HPDE6-E6E7 (cell line): ENCODE measurements around the gene CAV2.

Source experiments
- DNase-seq: peaks from one replicate; pipeline ENCODE4 v3.0.0; 2011; ENCODE audit warnings: missing footprints; ENCODE audit errors: extremely low spot score

CAV2 gene

DNA sequence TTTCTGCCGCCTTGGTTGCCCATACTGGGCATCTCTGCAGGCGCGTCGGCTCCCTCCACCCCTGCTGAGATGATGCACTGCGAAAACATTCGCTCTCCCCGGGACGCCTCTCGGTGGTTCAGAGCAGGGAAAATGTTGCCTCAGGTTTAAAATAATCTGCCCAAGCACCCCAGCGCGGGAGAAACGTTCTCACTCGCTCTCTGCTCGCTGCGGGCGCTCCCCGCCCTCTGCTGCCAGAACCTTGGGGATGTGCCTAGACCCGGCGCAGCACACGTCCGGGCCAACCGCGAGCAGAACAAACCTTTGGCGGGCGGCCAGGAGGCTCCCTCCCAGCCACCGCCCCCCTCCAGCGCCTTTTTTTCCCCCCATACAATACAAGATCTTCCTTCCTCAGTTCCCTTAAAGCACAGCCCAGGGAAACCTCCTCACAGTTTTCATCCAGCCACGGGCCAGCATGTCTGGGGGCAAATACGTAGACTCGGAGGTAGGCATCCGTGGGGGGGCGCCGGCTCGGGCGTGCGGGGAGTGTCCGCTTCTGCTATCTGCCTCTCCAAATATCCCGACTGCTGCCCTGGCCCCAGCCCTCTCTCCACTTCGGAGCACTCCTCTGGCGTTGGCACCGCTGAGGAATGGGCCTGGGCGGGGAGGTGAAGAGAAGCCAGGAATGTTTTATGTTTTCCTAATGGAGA is 25.2 kb downstream of the CAV2 start, which contains the start of gene CAV1:
Gene CAV1 (plus strand): TSS at position 428 of the 689 bp plus-strand sequence. CDS start 27 bp downstream, at position 455.
- DNase-seq: peak; percentile 81

DNA sequence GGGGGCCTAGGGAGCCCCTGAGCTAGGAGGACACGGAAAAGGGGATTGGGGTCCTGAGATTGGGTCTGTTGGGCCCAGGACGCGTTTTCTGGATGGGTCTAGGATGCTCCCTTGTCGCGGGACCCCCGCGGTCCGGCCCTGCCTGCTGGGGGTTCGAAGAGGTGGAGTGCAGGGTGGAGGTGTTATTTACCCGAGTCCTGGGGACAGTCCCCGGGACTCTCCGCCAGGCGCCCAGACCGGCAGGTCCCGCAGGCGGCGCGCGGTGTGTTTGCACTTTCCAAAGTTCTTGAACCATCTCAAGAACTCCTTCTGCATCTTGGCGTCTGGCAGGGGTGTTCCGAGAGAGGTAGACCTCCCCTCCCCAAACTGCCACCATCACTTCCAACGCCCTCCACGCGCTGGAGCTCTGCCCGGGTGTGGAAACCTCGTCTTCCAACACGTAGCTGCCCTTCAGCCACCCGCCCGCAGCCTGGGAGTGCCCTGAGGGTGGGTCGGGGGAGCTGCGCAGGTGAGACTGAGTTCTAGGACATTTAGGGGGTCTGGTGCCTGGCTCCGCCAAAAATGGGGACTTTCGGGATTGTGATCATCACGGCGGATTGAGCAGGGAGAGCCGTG is 25.9 kb downstream of the CAV2 start:
- DNase-seq: no peak

DNA sequence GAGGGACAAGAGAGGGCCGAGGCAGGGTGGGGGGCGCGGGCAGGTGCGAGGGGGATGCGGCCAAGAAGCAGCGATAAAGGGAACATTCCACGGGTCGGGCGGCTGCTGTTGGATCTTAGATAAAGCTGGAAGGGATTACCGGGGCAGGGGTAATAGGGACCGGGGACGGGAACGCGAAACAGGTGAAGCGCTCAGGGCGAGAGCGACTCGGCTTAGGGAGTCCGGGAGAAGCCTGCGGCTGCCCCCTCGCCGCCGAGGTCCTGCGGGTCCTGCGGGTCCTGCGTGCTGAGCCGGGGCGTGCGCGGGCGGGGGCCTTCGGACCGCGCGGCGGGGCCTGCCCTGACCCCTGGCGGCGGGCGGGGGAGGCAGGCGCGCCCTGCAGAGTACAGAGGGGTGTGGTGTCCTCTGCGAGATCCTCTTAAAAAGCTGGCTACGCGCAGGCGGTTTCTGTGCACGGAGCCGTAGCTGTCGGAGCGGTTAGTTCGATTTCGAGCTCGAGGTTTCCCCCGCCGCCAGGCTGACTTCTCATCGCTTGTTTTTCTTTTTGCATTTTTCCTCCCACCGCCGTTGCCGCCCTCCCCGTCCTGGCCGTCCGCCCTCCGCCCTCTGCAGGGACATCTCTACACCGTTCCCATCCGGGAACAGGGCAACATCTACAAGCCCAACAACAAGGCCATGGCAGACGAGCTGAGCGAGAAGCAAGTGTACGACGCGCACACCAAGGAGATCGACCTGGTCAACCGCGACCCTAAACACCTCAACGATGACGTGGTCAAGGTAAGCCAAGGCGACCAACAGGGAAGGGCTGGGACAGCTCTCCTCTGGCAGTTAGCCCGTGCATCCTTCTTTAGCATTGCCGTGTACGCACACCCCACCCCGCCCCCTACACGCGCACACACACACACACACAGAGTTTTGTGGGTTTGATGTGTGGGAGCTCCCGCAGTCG is 26.6 kb downstream of the CAV2 start:
- DNase-seq: no peak

DNA sequence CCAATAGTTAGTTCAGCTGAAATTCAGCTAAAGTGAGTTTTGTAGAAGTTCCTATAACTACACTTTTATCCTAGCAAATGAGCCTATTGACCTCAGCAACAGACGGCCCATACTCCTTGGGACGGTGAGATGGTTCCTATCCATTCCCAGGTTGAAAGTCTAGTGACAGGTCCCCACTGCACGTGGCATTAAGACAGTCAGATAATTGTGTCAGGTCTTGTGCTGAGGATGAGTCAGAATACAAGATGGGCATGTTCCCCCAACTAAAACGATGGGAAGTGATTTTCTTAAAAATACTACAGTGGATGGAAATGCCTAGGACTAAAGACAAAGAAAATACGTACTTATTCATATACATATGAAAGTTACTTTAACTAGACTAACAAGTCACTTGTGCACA is 27.4 kb downstream of the CAV2 start:
- DNase-seq: no peak

DNA sequence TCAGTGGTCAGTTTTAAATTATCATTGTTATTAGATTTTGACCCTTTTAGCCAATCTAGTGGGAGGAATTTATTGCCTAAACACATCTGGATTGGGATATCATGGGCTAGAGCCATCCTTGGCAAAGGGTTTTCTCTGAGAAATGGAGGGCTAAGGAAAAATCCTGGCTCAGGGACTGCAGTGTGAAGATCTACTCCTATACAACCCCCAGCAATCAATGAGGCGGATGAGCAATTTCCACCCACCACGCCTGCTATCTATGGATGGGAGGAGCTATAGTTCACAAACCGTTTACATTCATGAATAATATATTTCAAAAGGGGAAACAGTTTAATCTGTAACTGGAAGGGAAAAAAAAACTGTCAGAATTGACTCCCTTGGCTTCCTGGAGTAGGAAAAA is 28.0 kb downstream of the CAV2 start:
- DNase-seq: no peak

DNA sequence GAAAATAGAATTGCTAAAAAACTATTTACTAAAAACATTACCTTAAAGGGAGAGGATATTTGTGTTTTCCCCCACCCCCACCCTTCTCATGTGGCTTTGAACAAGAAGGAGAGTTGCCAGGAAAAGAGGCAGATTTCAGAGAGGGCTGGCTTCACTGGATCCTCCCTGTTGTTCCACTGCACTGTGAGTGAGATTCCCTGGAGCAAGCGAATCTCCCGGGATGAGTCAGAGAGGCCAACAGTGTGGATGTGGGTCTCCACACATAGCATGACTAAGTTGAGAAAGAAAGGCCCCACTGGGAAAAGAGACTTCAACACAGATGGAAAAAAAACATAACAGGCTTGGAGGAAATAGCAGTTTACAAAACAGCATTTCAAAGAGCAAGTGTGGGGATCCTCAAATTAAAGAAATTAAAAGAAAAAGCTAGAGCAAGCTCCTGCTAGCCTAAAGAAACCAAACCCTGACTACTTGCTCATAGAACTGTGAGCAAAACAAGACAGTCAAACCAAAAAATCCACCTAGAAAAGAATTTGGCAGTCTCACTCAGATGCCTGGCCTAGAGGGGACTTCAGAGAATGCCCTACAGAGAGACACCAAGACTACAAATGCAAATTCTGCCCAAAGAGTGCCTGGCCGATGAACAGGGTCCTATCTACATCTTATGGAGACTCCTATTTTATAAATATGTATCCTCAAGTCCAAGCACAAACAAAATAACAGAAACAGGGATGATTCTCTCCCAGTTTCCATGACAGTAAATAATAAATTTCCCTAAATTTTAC is 28.7 kb downstream of the CAV2 start:
- DNase-seq: no peak

DNA sequence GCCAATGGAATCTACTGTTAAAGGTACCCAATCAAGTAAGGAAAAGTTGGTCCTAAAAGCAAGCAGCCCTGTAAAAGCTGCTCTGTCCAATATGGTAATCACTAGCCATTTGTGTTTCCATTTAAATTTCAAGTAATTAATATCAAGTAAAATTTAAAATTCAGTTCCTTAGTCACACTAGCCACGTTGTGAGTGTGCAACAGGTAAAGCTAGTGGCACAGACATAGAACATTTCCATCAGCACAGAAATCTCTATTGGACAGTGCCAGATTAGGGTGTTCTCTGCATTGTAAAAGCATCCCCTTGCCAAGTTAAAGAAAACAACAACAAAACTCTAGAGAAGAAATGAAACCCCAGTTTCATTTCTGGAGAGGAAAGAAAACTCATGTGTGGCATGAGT is 29.7 kb downstream of the CAV2 start:
- DNase-seq: no peak

DNA sequence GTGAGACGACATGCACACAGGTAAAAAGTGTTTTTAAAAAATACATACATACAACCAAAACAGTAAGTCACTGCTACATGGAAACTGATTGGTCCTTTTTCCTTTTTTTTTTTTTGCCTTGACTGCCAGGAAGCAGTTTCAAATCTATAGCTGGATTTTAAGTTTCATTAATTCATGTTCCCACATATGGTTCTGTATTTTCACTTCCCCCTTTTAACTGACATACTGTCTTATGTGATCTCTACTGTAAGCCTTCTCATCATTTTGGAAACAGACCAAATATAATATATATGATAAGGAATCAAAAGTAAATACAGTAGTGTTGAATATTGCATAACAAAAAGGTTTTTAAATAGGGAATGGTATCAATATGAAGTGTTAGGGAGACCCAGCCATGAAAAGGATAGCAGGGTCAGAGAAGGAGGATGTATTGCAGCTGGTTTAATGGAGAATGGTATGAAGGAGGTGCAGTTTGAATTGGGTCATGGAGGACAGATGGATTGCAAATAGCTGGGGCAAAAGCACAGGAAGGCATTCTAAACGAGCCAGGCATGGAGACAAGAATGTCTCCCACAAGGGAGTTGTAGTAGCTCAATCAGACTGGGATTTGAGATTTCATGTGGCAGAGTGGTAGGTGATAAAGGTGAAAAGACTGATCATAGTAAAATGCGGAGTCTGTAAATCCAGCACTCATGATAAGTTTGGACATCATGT is 30.7 kb downstream of the CAV2 start:
- DNase-seq: no peak

DNA sequence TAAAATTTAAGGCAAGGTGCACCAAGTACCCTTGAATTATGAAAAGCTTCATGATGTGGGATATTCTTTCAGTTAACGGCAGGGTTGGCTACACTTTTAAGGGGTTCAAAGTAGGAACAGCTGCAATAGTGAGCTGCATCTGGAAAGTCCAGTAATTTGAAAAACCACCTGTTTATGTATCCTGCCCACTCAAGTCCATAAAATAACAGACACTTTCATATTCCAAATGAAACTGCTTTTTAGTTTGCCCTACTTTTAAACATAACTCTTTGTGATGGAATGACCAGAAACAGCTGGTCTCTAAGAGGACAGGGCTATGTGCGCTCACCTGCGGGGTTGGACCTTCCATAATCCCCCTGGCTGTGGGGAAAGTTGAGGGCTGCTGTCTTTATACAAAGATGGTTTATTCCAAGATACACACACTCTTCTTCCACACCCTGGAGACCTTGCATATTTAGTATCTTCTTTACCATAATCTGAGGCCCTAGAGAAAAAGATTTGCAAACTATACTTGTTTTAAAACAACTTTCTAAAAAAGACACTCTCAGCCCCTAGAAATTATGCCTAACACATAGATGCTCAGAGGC is 32.7 kb downstream of the CAV2 start:
- no peak for DNase-seq

DNA sequence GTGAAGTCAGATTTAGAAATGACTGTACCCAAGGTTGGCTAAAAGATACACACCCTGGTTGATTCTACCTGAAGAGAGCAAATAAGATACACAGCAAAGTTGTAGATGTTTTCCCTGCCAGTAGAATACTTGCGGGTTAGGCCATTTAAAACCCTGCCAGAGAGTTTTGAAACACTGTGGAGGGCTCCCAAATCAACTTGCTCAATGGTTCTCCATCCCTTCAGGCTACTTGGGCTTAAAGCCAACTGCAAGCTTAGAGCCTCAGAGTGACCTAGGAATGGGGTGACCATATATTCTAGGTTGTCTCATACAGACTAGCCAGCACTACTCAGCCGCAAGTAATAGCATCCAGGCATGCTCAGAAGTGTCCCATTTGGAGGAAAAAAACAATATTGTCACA is 35.3 kb downstream of the CAV2 start:
- DNase-seq: no peak

DNA sequence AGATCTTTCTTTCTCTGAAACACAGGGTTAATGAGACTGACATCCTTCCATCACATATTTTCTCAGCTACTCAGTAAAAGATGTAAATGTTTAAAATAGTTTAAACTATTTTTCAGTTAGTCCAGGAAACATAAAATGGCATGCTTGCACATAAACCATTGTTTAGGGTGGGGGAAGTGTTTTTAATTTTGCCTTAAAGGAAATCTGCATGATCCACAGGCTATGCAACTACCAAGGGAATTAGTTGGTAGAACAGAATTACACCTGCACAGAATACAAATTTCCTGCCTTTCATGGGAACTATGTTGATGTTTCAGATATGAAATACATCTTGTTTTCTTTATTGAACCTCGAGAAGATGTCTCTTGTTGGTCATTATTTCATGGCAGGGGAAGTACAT is 35.9 kb downstream of the CAV2 start:
- no peak for DNase-seq

DNA sequence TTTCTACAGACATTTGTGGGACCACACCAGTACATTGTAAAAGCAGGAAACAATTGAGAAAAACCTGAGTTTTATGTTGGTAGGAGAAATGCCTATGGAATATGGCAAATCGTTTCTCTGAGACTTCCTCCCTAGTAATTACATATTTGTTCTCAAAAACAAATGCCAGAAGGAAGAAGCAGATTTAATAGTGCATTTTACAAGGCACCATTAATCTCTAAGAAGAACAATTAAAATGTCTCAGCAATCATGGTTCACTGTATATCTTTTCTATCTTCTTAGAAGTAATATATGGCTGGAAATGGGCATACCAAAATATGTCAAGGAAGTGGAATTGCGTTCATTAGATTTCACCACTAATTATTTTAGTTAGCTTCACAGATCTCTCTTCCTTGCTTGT is 38.6 kb downstream of the CAV2 start:
- no peak for DNase-seq

DNA sequence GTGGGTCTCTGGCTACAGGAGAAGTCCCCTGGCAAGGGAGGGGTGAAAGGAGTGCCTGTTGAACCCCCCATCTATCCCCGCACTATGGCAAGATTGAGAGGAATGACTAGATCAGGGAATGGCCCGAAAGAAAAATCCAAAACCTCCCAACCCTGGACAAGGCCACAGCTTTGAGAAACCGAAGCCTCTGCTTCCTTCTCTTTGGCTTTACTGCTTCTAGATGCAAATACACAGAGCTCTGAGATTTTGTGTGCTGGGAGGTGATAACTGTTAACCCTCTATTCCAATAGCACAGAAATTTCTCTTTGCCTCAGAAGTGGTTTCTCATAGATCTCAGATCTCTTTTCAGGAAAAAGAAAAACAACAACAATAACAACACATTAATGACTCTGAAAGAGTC is 40.3 kb downstream of the CAV2 start:
- DNase-seq: no peak

DNA sequence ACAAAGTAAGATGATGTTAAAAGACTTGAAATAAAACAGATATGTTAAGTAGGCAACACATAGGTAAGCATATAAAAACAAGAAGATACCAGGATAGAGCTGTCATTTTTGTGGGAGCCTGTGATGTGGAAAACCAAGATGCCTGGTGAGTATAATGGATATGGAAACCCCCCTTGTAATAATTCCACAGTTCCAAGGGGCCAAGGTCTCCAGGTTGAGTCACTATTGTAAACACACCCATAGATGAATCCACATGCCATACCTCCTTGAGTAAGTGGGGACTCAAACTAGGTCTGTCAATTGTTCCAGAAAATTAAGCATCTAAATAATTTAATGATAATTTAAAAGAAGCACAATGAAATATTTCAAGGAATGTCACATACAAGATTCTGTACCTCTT is 41.2 kb downstream of the CAV2 start:
- no peak for DNase-seq

DNA sequence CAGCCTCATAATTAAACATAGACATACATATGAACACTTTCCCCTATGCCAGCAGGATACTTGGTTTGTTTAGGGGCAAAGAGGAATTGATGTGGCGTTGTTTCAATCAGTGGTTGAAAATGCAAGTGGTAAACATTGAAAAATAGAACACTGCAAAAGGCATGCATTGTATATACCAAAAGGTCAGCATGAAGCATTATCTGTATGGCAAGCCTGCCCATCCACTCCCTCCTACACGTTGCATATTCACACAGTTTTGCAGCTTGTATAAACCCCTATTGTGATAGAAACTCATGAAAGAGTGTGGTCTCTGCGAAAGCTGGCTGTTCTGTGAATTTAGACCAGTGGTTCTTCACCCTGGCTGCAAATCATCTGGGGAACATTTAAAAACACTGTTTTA is 42.4 kb downstream of the CAV2 start:
- DNase-seq: no peak

DNA sequence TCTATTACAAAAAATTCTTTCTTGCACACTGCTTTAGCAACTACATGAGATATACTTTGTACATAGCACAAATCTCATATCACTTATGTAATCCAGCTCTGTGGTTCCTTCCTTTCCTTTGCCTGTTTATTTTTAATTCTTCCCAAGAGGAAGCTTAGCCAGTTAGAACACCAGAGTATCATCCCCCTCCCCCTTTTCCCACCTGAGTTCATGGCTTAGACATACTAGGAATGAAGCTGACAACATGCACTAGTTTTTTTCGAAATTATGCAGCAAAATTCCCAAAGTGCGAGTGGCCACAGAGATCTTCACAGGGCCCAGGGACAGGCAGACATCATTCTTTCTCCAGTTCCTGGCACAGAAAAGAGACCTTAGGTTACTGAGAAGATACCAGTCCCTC is 43.1 kb downstream of the CAV2 start:
- no peak for DNase-seq

DNA sequence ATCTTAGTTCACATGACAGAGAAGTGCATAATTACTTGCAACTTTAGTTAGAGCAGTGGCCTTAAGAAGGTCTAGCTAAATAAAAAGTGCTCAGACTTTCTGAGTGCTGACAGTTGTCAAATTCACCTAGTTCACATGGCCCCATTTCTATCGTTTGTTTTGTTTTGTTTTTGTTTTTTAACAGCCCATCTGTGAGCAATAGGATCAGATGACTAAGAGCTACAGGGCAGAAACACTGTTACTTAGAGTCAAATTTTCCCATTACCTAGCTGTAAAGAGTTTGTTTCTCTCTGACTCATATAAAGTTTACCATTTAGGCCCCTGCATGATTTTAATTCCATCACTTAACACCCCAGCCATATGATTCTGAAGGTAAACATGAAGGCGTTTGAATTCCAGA is 44.1 kb downstream of the CAV2 start:
- DNase-seq: no peak

DNA sequence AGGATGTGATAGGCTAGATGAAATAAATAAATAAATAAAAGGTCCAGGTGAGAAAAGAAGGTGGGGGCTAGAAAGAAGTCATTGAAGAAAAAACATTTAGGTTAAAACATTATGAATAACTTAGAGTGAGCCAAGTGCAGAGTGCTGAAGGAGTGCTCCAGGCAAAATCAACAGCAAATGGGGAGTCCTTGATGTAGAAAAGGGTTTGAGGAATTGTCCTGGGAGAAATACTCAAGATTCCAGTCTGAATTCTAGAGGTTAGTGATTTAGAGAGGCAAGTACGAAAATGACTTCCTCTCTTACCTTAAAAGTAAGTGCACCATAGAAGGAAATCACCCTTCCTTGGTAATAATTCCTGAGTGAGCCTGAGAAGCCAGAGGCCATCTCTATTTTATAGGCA is 44.9 kb downstream of the CAV2 start:
- no peak for DNase-seq

DNA sequence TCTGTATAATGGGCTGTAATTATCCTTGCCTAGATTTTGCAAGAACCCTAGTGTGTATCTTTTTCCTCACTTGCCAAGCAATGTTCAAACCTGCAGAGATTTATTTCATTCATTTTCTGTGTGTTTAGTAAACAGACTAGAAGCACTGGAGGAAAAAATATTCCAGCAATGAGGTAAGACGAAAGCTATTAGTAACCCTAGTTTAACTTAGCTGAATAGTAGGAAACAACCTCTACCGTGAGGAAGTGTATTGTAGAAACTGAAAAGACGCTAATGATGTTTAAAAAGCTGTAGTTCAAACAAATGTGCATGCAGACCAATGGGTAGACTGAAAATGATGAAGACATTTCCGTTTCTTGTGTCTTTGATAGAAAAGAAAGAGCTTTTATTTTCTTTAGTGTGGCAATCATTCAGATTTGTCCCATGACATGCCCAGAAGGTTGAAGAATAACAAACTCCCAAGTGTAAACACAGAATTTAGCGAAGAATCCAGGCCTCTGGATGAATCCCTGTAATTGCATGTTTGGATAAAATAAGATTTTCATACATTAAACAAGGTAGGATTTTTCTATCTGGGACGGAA is 46.0 kb downstream of the CAV2 start:
- DNase-seq: no peak

DNA sequence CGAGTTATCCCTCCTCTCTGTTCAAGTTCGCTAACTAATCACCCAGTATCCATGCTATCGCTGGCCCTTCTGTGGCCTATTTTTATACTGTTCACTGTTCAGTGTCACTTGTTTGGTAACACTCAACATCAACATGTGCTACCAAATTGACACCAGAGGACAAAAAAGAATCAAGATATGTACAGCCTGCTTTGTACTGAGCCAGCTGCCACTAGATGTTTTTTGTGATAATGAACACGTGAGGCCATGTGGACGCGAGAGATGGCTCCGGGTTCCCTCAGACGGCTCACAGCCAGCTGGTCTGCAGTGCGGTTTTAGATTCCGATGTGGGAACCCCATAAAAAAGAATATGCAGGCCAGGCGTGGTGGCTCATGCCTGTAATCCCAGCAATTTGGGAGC is 46.5 kb downstream of the CAV2 start:
- DNase-seq: no peak
